ENCODE results near the gene TRAK2.
"Not testable (repeated sequence)": the region's sequence is repeated elsewhere in the genome, so short reads cannot be mapped to it uniquely, and the experiment has no call there.

TRAK2 gene

DNA sequence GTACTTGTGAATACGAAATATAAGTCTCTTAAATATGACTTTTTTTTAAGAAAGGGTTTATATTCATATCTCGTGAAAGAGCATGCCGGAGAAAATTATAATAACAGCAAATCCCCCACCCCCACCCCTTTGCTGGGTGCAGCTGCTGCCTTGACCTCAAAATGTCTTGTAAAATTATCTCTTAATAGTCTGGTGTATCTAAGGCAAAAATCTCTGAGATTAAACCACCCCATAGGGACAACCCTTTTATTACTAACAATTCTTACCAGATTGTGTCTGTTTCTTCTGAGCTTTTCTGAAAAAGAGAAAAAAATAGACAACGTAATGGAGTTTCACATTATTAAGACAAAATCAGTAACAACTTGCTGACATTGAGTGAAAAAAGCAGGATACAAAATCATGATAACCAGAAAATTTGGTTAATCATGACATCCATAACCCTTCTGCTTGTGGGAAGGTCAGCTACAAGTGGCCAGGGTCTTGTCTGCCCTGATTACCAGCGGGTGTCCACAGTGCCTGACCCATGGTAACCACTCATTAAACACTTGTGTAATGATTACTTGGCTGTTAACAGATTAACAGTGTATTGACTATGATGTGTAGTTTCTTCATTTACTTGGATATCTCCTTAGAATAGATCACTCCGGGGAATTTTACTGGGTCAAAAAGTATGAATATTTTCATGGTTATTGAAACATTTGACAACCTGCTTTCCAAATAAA lies 1.8 kb upstream of the TRAK2 start:
- TF ChIP-seq TAF1 (IDR thresholded peaks at IDR 0.05; ENCODE audit: low read depth, low read length) (no peak), SPI1 (IDR thresholded peaks at IDR 0.05; ENCODE audit: low read depth, low read length) (no peak), POU2F2 (IDR thresholded peaks at IDR 0.05; ENCODE audit: low read depth, low read length) (no peak), POLR2A (IDR thresholded peaks at IDR 0.05; ENCODE audit: low read depth, low read length) (no peak), POLR2AphosphoS5 (IDR thresholded peaks at IDR 0.05; ENCODE audit: low read depth, low read length) (no peak), PAX5 (IDR thresholded peaks at IDR 0.05; ENCODE audit: insufficient read depth, low read length, severe bottlenecking) (no peak)
- FAIRE-seq (no peak), DNase-seq (ENCODE audit: insufficient read length, low spot score) (no peak)

DNA sequence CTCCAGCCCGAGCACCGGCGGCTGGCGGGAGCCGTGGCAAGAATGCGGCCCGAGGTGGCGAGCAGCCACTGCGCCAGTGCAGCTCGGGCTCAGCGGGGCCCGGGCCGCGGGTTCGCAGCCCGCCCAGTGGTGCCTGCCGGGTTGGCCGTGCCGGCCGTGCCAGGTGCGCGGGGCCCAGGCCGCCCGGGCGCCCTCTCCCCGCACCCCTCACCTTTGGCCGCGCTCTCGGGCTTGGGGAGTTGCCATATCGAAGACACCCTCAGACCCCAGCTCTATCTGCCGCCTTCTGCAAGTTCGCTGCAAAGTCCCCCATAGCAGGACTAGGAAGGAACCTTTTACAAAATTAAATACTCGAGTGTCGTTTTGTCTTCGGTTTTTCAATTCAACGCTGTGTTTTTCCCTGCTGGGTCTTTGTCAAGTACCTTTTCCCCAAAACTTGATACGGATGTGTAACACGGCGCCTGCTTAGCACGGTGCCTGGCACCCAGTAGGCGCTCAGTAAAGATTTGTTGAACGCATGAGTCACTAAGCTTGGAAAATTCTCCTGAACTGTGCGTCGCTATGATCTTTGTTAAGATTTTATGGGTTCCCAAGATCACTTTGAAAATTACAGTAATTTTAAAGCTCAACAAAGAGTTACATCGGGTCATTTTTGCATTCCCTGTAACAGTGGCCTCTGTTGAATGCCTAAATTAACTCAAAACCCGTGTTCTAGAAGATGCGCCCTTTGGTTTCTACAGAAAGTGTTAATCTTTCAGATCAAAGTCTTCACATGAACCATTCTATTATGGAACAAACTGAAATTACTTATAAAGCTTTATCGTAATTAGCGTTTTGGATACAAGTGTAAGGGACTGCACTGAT lies 1.0 kb upstream of the TRAK2 start:
- TF ChIP-seq POLR2AphosphoS5 (IDR thresholded peaks at IDR 0.05; ENCODE audit: low read depth, low read length), result no peak
- 0 out of 2 replicates have a peak, but pooled peaks have one; percentile 5 for TF ChIP-seq TAF1 (IDR thresholded peaks at IDR 0.05; ENCODE audit: low read depth, low read length)
- FAIRE-seq (no peak), DNase-seq (ENCODE audit: insufficient read length, low spot score) (no peak)

DNA sequence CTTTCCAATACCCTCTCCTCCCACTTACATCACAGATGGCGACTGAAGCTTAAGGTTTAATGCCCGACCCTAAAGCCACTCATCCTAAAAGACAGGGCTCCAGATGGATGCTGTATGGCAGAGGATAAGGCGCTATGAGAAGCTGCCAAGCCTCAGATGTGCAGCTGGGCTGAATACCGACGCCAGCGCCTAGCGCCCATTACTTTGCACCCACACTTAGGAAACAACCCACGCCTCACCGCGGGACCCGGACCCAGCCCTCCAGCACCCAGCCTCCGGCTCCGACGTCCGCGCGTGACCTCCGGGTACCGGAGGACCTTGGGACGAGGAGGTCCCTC lies 335 bp downstream of the TRAK2 start:
- no peak for FAIRE-seq
- no peak for TF ChIP-seq SPI1 (IDR thresholded peaks at IDR 0.05; ENCODE audit: low read depth, low read length)
- TF ChIP-seq POLR2AphosphoS5 (IDR thresholded peaks at IDR 0.05; ENCODE audit: low read depth, low read length), result no peak
- TF ChIP-seq TAF1 (IDR thresholded peaks at IDR 0.05; ENCODE audit: low read depth, low read length), result no peak
- no peak for TF ChIP-seq PAX5 (IDR thresholded peaks at IDR 0.05; ENCODE audit: insufficient read depth, low read length, severe bottlenecking)
- TF ChIP-seq POLR2A (IDR thresholded peaks at IDR 0.05; ENCODE audit: low read depth, low read length), result no peak
- no peak for TF ChIP-seq POU2F2 (IDR thresholded peaks at IDR 0.05; ENCODE audit: low read depth, low read length)
- DNase-seq (ENCODE audit: insufficient read length, low spot score), result no peak

DNA sequence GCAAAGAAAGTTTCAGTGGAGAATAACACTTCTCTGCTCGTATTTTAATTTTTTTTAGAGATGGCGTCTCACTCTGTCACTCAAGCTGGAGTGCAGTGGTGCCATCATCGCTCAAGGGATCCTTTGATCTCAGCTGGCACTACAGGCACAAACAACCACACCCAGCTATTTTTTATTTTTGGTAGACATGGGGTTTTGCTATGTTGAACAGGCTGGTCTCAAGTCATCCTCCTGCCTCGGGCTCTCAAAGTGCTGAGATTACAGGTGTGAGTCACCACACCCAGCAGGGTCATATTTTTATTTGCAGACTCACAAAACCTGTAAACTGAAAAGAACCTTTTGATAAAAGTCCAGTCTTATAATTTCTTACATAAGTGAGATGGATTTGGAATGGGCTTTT lies 2.6 kb downstream of the TRAK2 start:
- FAIRE-seq, result no peak
- no peak for TF ChIP-seq TAF1 (IDR thresholded peaks at IDR 0.05; ENCODE audit: low read depth, low read length)
- TF ChIP-seq SPI1 (IDR thresholded peaks at IDR 0.05; ENCODE audit: low read depth, low read length), result no peak
- no peak for TF ChIP-seq POLR2AphosphoS5 (IDR thresholded peaks at IDR 0.05; ENCODE audit: low read depth, low read length)
- TF ChIP-seq PAX5 (IDR thresholded peaks at IDR 0.05; ENCODE audit: insufficient read depth, low read length, severe bottlenecking), result no peak
- TF ChIP-seq POLR2A (IDR thresholded peaks at IDR 0.05; ENCODE audit: low read depth, low read length), result no peak
- no peak for TF ChIP-seq POU2F2 (IDR thresholded peaks at IDR 0.05; ENCODE audit: low read depth, low read length)
- no peak for DNase-seq (ENCODE audit: insufficient read length, low spot score)

DNA sequence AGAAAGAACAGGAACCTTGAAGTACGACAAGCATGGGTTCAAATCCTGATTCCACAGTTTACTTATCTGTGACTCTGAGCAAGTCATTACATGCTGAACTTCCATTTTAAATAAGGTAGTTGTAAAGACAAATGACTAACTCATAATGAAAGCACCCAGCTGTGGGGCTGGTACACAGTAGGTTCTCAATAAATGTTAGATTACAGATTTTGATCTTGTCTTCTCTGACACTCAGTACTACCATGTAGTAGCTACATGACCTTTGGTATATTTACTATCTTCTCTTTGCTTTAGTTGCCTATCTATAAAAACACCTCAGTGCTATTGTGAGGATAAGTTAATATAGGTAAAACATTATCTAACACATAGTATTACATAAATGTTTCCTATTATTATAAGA lies 3.2 kb downstream of the TRAK2 start:
- no peak for FAIRE-seq
- TF ChIP-seq POLR2AphosphoS5 (IDR thresholded peaks at IDR 0.05; ENCODE audit: low read depth, low read length) (no peak), SPI1 (IDR thresholded peaks at IDR 0.05; ENCODE audit: low read depth, low read length) (no peak), POU2F2 (IDR thresholded peaks at IDR 0.05; ENCODE audit: low read depth, low read length) (no peak), POLR2A (IDR thresholded peaks at IDR 0.05; ENCODE audit: low read depth, low read length) (no peak), PAX5 (IDR thresholded peaks at IDR 0.05; ENCODE audit: insufficient read depth, low read length, severe bottlenecking) (no peak), TAF1 (IDR thresholded peaks at IDR 0.05; ENCODE audit: low read depth, low read length) (no peak)
- DNase-seq (ENCODE audit: insufficient read length, low spot score), result no peak

DNA sequence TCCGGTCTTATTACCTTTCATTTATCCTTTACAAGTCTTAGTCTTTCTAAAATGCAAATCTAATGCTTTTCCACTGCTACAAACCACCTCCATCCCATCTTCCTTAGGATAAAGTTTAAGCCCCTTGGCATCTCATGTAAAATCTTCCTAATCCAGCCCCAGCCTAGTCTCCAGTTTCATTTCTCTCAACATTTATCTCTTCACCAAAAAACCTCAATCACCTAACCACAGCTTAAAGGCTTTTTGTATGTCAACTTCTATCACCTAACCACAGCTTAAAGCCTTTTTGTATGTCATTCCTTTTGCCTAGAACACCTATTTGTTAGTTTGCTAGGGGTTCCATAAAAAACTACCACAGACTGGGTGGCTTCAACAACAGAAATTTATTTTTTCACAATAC lies 4.2 kb downstream of the TRAK2 start:
- no peak for FAIRE-seq
- TF ChIP-seq TAF1 (IDR thresholded peaks at IDR 0.05; ENCODE audit: low read depth, low read length), result no peak
- TF ChIP-seq SPI1 (IDR thresholded peaks at IDR 0.05; ENCODE audit: low read depth, low read length), result no peak
- no peak for TF ChIP-seq POLR2AphosphoS5 (IDR thresholded peaks at IDR 0.05; ENCODE audit: low read depth, low read length)
- TF ChIP-seq POLR2A (IDR thresholded peaks at IDR 0.05; ENCODE audit: low read depth, low read length), result no peak
- TF ChIP-seq POU2F2 (IDR thresholded peaks at IDR 0.05; ENCODE audit: low read depth, low read length), result no peak
- TF ChIP-seq PAX5 (IDR thresholded peaks at IDR 0.05; ENCODE audit: insufficient read depth, low read length, severe bottlenecking), result no peak
- no peak for DNase-seq (ENCODE audit: insufficient read length, low spot score)

DNA sequence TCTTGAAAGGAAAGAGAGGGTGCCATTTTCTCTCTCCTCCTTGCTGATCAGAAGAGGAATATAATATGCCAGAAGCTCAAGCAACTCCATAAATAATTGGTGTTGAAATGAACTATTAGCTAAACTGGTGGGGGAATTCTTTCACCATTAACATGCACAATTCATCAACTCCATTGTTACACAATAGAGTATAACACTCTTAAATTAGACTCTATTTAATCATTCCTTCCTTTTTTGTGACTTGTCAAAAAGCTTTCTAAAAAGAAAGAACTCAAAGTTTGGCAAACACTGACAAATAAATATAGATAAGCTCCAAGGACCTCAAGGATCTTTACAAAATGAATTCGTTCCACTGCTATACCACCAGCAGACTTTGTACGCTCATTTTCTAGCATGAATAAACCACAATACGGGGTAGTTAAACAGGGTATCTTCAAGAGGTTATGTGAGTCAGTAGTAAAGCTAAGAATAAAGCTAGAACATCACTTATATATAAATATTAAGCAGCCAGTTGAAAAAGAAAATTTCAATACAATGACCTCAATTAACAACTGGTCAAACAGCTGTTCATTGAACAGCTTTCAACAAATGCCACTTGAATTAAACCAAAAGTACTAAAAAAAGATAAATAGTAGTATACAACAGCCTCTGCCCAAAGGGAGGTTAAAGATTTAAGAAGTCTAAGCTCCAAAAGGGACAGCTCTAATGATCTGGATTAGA lies 6.4 kb downstream of the TRAK2 start:
- DNase-seq (ENCODE audit: insufficient read length, low spot score) (no peak), FAIRE-seq (no peak)
- no peak for TF ChIP-seq PAX5 (IDR thresholded peaks at IDR 0.05; ENCODE audit: insufficient read depth, low read length, severe bottlenecking)
- TF ChIP-seq TAF1 (IDR thresholded peaks at IDR 0.05; ENCODE audit: low read depth, low read length), result no peak
- no peak for TF ChIP-seq POU2F2 (IDR thresholded peaks at IDR 0.05; ENCODE audit: low read depth, low read length)
- no peak for TF ChIP-seq POLR2A (IDR thresholded peaks at IDR 0.05; ENCODE audit: low read depth, low read length)
- TF ChIP-seq POLR2AphosphoS5 (IDR thresholded peaks at IDR 0.05; ENCODE audit: low read depth, low read length), result no peak
- no peak for TF ChIP-seq SPI1 (IDR thresholded peaks at IDR 0.05; ENCODE audit: low read depth, low read length)

DNA sequence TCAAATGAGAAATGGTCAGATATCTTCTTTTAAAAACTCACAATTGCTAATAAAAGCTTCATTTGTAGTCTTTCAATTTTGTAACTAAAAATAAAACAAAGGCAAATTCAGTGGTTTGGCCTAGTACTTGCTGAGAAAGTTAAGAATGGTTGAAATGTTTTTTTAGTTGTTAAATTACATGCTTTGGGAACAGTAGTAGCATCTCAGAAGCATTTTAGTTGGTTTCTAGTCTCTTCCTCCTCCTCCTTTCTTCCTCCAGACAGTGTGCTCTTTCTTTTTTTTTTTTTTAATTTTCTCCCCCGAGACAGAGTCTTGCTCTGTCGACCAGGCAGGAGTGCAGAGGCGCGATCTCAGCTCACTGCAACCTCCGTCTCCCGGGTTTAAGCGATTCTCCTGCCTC lies 9.8 kb downstream of the TRAK2 start:
- TF ChIP-seq POLR2AphosphoS5 (IDR thresholded peaks at IDR 0.05; ENCODE audit: low read depth, low read length), result no peak
- FAIRE-seq, result no peak
- no peak for DNase-seq (ENCODE audit: insufficient read length, low spot score)

DNA sequence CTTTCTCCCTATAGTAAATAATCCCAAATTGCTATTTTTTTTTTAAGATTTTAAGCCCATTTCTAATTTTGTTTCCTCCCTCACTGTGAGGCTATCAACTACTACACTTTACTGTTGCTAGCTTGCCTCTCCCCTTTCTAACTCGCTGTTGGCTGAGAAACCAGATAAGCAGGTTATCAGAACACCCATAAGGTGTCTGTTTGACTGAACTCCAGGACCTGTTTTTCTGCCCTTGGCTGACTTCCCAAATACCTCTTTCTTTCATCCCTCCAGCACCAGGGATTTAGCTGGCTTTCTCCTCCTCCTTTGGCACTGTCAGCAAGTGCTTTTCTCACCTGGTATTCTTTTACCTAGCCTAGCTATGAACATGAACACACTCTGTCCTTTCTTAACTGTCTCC lies 11.1 kb downstream of the TRAK2 start:
- no peak for DNase-seq (ENCODE audit: insufficient read length, low spot score)
- TF ChIP-seq POU2F2 (IDR thresholded peaks at IDR 0.05; ENCODE audit: low read depth, low read length) (no peak), POLR2A (IDR thresholded peaks at IDR 0.05; ENCODE audit: low read depth, low read length) (no peak), SPI1 (IDR thresholded peaks at IDR 0.05; ENCODE audit: low read depth, low read length) (no peak), TAF1 (IDR thresholded peaks at IDR 0.05; ENCODE audit: low read depth, low read length) (no peak), POLR2AphosphoS5 (IDR thresholded peaks at IDR 0.05; ENCODE audit: low read depth, low read length) (no peak), PAX5 (IDR thresholded peaks at IDR 0.05; ENCODE audit: insufficient read depth, low read length, severe bottlenecking) (no peak)
- FAIRE-seq, result no peak

DNA sequence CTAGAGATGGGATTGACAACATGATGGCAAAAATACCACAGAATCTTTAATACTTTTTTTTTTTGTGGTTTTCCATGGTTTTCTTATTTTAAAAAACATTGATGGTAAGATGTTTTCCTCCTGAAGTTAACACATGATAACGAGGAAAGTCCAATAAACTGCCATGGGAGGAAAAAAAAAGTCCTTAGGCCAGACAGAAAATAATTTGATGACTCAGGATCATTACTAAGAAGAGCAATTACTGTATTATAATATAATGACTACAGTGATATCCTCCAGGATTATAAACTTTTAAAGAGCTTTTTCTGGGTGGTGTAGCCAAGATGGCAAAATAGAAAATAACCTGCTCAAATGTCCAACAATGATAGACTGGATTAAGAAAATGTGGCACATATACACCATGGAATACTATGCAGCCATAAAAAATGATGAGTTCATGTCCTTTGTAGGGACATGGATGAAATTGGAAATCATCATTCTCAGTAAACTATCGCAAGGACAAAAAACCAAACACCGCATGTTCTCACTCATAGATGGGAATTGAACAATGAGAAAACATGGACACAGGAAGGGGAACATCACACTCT lies 11.8 kb downstream of the TRAK2 start:
- DNase-seq (ENCODE audit: insufficient read length, low spot score); FAIRE-seq: not testable (repeated sequence)
